Activated T-helper 2 cell treated with anti-CD3 and anti-CD28 coated beads, Interferon-gamma antibody, Interleukin-2, Interleukin-4, amounts not matched to agents 10 μg/mL and 5 μg/mL and 100 μg/mL, durations not matched to agents 14 hours and 24 hours and 36 hours (primary cell): Measurements from ENCODE around the gene KRTCAP3. TPM values are rescaled to one million over a fixed set of nuclear protein-coding genes. Genes with fewer than 3 reads are reported as not detected.

ENCODE experiments used
- total RNA-seq: library from RNA; stranded (reverse); gene quantifications from 2 replicates; pipeline ENCODE4 v1.2.3, GENCODE V29; 2022

The KRTCAP3 gene
- total RNA-seq, 1 donor from 2014 or later: 6.2 TPM

Other genes starting within 250 kb of the KRTCAP3 start
- gene ATRAID, start 230.3 kb upstream of the KRTCAP3 start, total RNA-seq: 107 and 114 TPM in 2 replicates
- 70.7 and 73.9 TPM in 2 replicates for gene SLC5A6, start 230.1 kb upstream of the KRTCAP3 start, total RNA-seq
- 141 and 146 TPM in 2 replicates for gene CAD, start 225.0 kb upstream of the KRTCAP3 start, total RNA-seq
- gene SLC30A3, start 179.3 kb upstream of the KRTCAP3 start, total RNA-seq: 1.7 and 1.9 TPM in 2 replicates
- not detected in 2 replicates for gene DNAJC5G, start 166.9 kb upstream of the KRTCAP3 start, total RNA-seq
- 0.21 and 0.25 TPM in 2 replicates for gene TRIM54, start 160.0 kb upstream of the KRTCAP3 start, total RNA-seq
- gene UCN, start 133.9 kb upstream of the KRTCAP3 start, total RNA-seq: 0.94 and 1.3 TPM in 2 replicates
- 80.4 and 82.6 TPM in 2 replicates for gene MPV17, start 119.3 kb upstream of the KRTCAP3 start, total RNA-seq
- gene GTF3C2, start 85.6 kb upstream of the KRTCAP3 start, total RNA-seq: 65.8 and 66.9 TPM in 2 replicates
- gene EIF2B4, start 72.0 kb upstream of the KRTCAP3 start, total RNA-seq: 43.4 and 44.8 TPM in 2 replicates
- gene SNX17, start 71.8 kb upstream of the KRTCAP3 start, total RNA-seq: 117 and 120 TPM in 2 replicates
- 11.7 and 12.8 TPM in 2 replicates for gene ZNF513, start 61.6 kb upstream of the KRTCAP3 start, total RNA-seq
- gene PPM1G, start 32.8 kb upstream of the KRTCAP3 start, total RNA-seq: 159 and 163 TPM in 2 replicates
- gene NRBP1, start 13.8 kb upstream of the KRTCAP3 start, total RNA-seq: 98.0 and 106 TPM in 2 replicates
- gene IFT172, start 47.4 kb downstream of the KRTCAP3 start, total RNA-seq: 16.4 and 18.8 TPM in 2 replicates
- gene FNDC4, start 52.8 kb downstream of the KRTCAP3 start, total RNA-seq: 0.18 and 0.30 TPM in 2 replicates
- gene GCKR, start 54.5 kb downstream of the KRTCAP3 start, total RNA-seq: not detected in 2 replicates
- 23.9 and 25.1 TPM in 2 replicates for gene ZNF512, start 140.7 kb downstream of the KRTCAP3 start, total RNA-seq
- 0.57 and 0.73 TPM in 2 replicates for gene CCDC121, start 186.6 kb downstream of the KRTCAP3 start, total RNA-seq
- gene GPN1, start 186.7 kb downstream of the KRTCAP3 start, total RNA-seq: 54.3 and 55.9 TPM in 2 replicates
- gene SUPT7L, start 221.2 kb downstream of the KRTCAP3 start, total RNA-seq: 32.5 and 37.0 TPM in 2 replicates
- 26.7 and 27.8 TPM in 2 replicates for gene SLC4A1AP, start 221.5 kb downstream of the KRTCAP3 start, total RNA-seq